K562 (cell line): ENCODE results near the gene TBXA2R. TPM values are rescaled to one million over a fixed set of nuclear protein-coding genes. Genes with fewer than 3 reads are reported as not detected.

Experiments
- CREM ChIP-seq: IDR thresholded peaks from 2 replicates; pipeline ENCODE4 v1.6.1; 2014; ENCODE audit warnings: antibody characterized with exemption, low read depth
- EP400 ChIP-seq: fragments of 450-650 bp; IDR thresholded peaks from 2 replicates; pipeline ENCODE4 v1.6.1; 2017; ENCODE audit warnings: antibody characterized with exemption, mild to moderate bottlenecking, moderate library complexity
- FUS ChIP-seq: fragments of 200-400 bp; formaldehyde crosslinking; optimal IDR thresholded peaks from 2 replicates; pipeline ENCODE3; 2017; ENCODE audit warnings: low read depth, low read length
- GABPA ChIP-seq: fragments of 200-800 bp; sonication (Bioruptor generic); conservative IDR thresholded peaks from 2 replicates; pipeline ENCODE4 v1.6.1; 2016; ENCODE audit warnings: low read depth, missing genetic modification characterization, missing compliant biosample characterization
- GABPB2 ChIP-seq: fragments of 250-450 bp; sonication (Bioruptor Pico); conservative IDR thresholded peaks from 2 replicates; pipeline ENCODE4 v1.5.1; 2021; ENCODE audit warnings: mild to moderate bottlenecking
- MAZ ChIP-seq, 2 experiments: fragments of 450-650 bp in 1 of 2; sonication (generic) in 1 of 2; formaldehyde crosslinking; IDR thresholded peaks in 1 of 2; conservative IDR thresholded peaks in 1 of 2; 2 replicates each; pipeline versions ENCODE4 v1.4.0 to v1.5.0; 2020; ENCODE audit warnings: mild to moderate bottlenecking in 1 of 2, missing genetic modification reagents in 1 of 2
- MECOM ChIP-seq: fragments of 250-450 bp; sonication (Bioruptor Pico); IDR thresholded peaks from 2 replicates; pipeline ENCODE4 v1.8.0; 2022; ENCODE audit warnings: inconsistent platforms
- NFIX ChIP-seq: fragments of 250-450 bp; sonication (Bioruptor Pico); IDR thresholded peaks from 2 replicates; pipeline ENCODE4 v1.4.0; 2020; ENCODE audit warnings: low read depth, mild to moderate bottlenecking, moderate library complexity
- NR2C1 ChIP-seq, 2 experiments: fragments of 450-650 bp; IDR thresholded peaks; 2 replicates each; pipeline ENCODE4 v1.6.1; 2017; ENCODE audit warnings: mild to moderate bottlenecking in 2 of 2, antibody characterized with exemption in 1 of 2, inconsistent platforms in 1 of 2, missing compliant biosample characterization in 1 of 2, missing genetic modification characterization in 1 of 2
- NRF1 ChIP-seq, 2 experiments: fragments of 450-650 bp; IDR thresholded peaks in 1 of 2; conservative IDR thresholded peaks in 1 of 2; 2 replicates each; pipeline ENCODE4 v1.6.1; 2014; ENCODE audit warnings: mild to moderate bottlenecking in 2 of 2
- POLR2AphosphoS2 ChIP-seq: IDR thresholded peaks from 2 replicates; pipeline ENCODE4 v1.6.1; 2012; ENCODE audit warnings: low read length, improper control_type of control experiment
- RB1 ChIP-seq: fragments of 450-650 bp; IDR thresholded peaks from 2 replicates; pipeline ENCODE4 v1.6.1; 2017; ENCODE audit warnings: low read depth, mild to moderate bottlenecking
- RNF2 ChIP-seq: sonication (generic); IDR thresholded peaks from 2 replicates; pipeline ENCODE4 v1.6.1; 2016
- SMAD4 ChIP-seq: fragments of 250-450 bp; sonication (Bioruptor Pico); conservative IDR thresholded peaks from 2 replicates; pipeline ENCODE4 v1.8.0; 2021; ENCODE audit warnings: inconsistent platforms, mild to moderate bottlenecking, moderate library complexity
- TRIM24 ChIP-seq, 2 experiments: fragments of 450-650 bp; IDR thresholded peaks; 2 replicates each; pipeline ENCODE4 v1.6.1; 2016
- ZBED1 ChIP-seq: IDR thresholded peaks from 2 replicates; pipeline ENCODE4 v1.6.1; 2014
- ZNF583 ChIP-seq: fragments of 250-450 bp; sonication (Bioruptor Pico); IDR thresholded peaks from 2 replicates; pipeline ENCODE4 v1.4.0; 2020
- polyA plus RNA-seq, 8 experiments: library from polyadenylated mRNA; depleted of rRNA in 4 of 8; stranded (reverse) in 5 of 8; unstranded in 3 of 8; fragments of >200 nt; fragmentation: Nextera tagmentation in 2 of 8; fragmentation: Illumina TruSeq in 1 of 8; extraction: Ambion mirVana in 2 of 8; extraction: Trizol in 1 of 8; gene quantifications; 2 replicates each; pipeline versions ENCODE4 v1.2.1 to v1.2.3, GENCODE V29; 2011 to 2014; ENCODE audit warnings: inconsistent platforms in 1 of 8, missing spikeins in 1 of 8
- total RNA-seq, 7 experiments: library from RNA; depleted of rRNA in 6 of 7; stranded (reverse); fragments of >200 nt in 6 of 7; fragmentation: Illumina TruSeq in 2 of 7; extraction: Trizol in 2 of 7; gene quantifications; 2 replicates each; pipeline versions ENCODE4 v1.2.1 to v1.2.3, GENCODE V29; 2011 to 2021; ENCODE audit warnings: low replicate concordance in 1 of 7
- TF ChIP-seq, protein P1 (sequence below): fragments of 450-650 bp; IDR thresholded peaks from 2 replicates; pipeline ENCODE4 v1.6.1; 2016; ENCODE audit warnings: low read depth, mild to moderate bottlenecking, moderate library complexity
- TF ChIP-seq, protein P2 (sequence below): sonication (generic); formaldehyde crosslinking; IDR thresholded peaks from 2 replicates; pipeline ENCODE4 v1.9.0; 2022; ENCODE audit warnings: mild to moderate bottlenecking, missing genetic modification reagents
- TF ChIP-seq, protein P3 (sequence below): fragments of 450-650 bp; formaldehyde crosslinking; IDR thresholded peaks from 2 replicates; pipeline ENCODE4 v1.4.0; 2020; ENCODE audit warnings: mild to moderate bottlenecking
- TF ChIP-seq, protein P4 (sequence below): sonication (generic); formaldehyde crosslinking; IDR thresholded peaks from 2 replicates; pipeline ENCODE4 v1.8.1; 2023; ENCODE audit warnings: missing genetic modification reagents, mild to moderate bottlenecking, borderline replicate concordance

The TBXA2R gene
- total and polyA plus RNA-seq, 9 of the 15 experiments (the other 6 are each of a cell fraction or from before 2014, with no cell fraction given): 1.5 to 24.0 (median 2.8) TPM

DNA sequence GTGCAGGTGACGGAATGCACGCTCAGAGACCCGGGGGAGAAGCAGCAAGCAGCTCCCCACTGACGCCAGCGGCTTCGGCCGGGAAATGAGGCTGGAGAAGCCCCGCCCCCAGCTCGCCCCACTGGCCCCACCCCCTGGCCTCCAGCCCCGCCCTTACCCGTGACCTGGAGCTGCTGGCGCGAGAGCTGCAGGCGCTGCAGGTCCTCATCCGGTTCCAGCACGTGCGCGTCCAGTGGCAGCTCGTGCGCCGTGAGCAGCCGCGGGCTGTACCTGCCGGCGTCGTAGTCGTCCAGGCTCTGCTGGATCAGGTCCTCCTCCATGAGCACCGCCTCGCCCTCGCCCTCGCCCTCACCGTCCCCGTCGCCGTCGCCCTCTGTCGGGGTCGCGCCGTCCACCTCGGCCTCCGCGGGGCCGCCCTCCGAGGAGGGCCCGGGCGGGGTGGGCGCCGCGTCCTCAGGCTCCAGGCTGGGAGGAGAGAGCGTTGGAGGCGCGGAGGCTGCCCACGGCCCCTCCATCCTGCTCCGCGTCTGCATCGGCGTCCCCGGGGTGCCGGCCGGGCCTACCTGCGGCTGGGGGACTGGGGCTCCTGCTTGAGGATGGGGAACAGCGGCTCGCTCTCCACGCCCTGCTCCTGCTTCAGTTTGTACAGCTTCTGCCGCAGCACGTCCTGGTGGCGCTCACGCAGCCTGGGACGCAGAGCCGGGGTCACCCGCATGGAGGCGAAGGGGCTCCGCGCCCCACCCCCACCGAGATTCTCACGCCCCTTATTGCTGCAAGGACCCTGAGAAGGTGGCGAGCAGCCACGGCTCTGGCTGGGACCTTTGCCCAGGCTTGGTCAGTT lies 6.4 kb upstream of the TBXA2R start (continued):
- TF ChIP-seq, protein P1, sequence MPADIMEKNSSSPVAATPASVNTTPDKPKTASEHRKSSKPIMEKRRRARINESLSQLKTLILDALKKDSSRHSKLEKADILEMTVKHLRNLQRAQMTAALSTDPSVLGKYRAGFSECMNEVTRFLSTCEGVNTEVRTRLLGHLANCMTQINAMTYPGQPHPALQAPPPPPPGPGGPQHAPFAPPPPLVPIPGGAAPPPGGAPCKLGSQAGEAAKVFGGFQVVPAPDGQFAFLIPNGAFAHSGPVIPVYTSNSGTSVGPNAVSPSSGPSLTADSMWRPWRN: peak; percentile 87
- TF ChIP-seq, protein P2, sequence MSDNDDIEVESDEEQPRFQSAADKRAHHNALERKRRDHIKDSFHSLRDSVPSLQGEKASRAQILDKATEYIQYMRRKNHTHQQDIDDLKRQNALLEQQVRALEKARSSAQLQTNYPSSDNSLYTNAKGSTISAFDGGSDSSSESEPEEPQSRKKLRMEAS: peak; percentile 38; the same call in 1 of the 2 replicates
- TF ChIP-seq, protein P3, sequence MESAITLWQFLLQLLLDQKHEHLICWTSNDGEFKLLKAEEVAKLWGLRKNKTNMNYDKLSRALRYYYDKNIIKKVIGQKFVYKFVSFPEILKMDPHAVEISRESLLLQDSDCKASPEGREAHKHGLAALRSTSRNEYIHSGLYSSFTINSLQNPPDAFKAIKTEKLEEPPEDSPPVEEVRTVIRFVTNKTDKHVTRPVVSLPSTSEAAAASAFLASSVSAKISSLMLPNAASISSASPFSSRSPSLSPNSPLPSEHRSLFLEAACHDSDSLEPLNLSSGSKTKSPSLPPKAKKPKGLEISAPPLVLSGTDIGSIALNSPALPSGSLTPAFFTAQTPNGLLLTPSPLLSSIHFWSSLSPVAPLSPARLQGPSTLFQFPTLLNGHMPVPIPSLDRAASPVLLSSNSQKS (CRISPR knock-in tag): no peak
- TF ChIP-seq CREM (peak; percentile 44; the same call in 1 of the 2 replicates), MECOM (peak; percentile 66), RNF2 (peak; percentile 84), GABPA (tag) (peak; percentile 28; the same call in 1 of the 2 replicates), SMAD4 (CRISPR knock-in tag) (peak; percentile 88), NR2C1 (IDR thresholded peaks at IDR 0.05) (no peak), NR2C1 (tag; IDR thresholded peaks at IDR 0.05) (peak; percentile 43; the same call in 1 of the 2 replicates), RB1 (peak; percentile 54; the same call in 1 of the 2 replicates), FUS (no peak), POLR2AphosphoS2 (peak; percentile 72; the same call in 1 of the 2 replicates), EP400 (peak; percentile 67; the same call in 1 of the 2 replicates), MAZ (CRISPR knock-in tag; conservative IDR thresholded peaks at IDR 0.05 in 1 of 2, IDR thresholded peaks at IDR 0.05 in 1 of 2) (peak; percentile 23 to 73; a peak in 1 of 4 replicates), GABPB2 (CRISPR knock-in tag) (no peak), NRF1 (conservative IDR thresholded peaks at IDR 0.05 in 1 of 2, IDR thresholded peaks at IDR 0.05 in 1 of 2) (peak in 1 of 2 experiments; percentile 11; a peak in 1 of 4 replicates), ZNF583 (CRISPR knock-in tag) (peak; percentile 84; the same call in 1 of the 2 replicates), NFIX (no peak), TRIM24 (IDR thresholded peaks at IDR 0.05) (no peak), ZBED1 (no peak)
- TF ChIP-seq, protein P4, sequence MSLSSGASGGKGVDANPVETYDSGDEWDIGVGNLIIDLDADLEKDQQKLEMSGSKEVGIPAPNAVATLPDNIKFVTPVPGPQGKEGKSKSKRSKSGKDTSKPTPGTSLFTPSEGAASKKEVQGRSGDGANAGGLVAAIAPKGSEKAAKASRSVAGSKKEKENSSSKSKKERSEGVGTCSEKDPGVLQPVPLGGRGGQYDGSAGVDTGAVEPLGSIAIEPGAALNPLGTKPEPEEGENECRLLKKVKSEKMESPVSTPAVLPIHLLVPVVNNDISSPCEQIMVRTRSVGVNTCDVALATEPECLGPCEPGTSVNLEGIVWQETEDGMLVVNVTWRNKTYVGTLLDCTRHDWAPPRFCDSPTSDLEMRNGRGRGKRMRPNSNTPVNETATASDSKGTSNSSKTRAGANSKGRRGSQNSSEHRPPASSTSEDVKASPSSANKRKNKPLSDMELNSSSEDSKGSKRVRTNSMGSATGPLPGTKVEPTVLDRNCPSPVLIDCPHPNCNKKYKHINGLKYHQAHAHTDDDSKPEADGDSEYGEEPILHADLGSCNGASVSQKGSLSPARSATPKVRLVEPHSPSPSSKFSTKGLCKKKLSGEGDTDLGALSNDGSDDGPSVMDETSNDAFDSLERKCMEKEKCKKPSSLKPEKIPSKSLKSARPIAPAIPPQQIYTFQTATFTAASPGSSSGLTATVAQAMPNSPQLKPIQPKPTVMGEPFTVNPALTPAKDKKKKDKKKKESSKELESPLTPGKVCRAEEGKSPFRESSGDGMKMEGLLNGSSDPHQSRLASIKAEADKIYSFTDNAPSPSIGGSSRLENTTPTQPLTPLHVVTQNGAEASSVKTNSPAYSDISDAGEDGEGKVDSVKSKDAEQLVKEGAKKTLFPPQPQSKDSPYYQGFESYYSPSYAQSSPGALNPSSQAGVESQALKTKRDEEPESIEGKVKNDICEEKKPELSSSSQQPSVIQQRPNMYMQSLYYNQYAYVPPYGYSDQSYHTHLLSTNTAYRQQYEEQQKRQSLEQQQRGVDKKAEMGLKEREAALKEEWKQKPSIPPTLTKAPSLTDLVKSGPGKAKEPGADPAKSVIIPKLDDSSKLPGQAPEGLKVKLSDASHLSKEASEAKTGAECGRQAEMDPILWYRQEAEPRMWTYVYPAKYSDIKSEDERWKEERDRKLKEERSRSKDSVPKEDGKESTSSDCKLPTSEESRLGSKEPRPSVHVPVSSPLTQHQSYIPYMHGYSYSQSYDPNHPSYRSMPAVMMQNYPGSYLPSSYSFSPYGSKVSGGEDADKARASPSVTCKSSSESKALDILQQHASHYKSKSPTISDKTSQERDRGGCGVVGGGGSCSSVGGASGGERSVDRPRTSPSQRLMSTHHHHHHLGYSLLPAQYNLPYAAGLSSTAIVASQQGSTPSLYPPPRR (CRISPR knock-in tag): no peak
